Neutrophil (primary cell): Measurements from ENCODE around the gene KIF26B.

Experiments used
- H3K27ac ChIP-seq: fragments of 200-600 bp; sonication (generic); 2 replicates; pipeline ENCODE4 v1.5.1; 2016; ENCODE audit warnings: mild to moderate bottlenecking, moderate library complexity
- H3K27me3 ChIP-seq: fragments of 200-600 bp; sonication (generic); 2 replicates; pipeline ENCODE4 v1.6.0; 2016; ENCODE audit warnings: mild to moderate bottlenecking
- H3K36me3 ChIP-seq: fragments of 200-600 bp; sonication (generic); 2 replicates; pipeline ENCODE4 v1.5.1; 2017
- H3K4me1 ChIP-seq, 2 experiments: fragments of 200-600 bp in 1 of 2; sonication (generic) in 1 of 2; 1 replicate in 1 of 2; 2 replicates in 1 of 2; pipeline versions ENCODE4 v1.5.1 to v1.6.1; 2013 to 2016; ENCODE audit warnings: low read depth in 1 of 2, low read length in 1 of 2, mild to moderate bottlenecking in 1 of 2, moderate library complexity in 1 of 2; ENCODE audit not compliant: control insufficient read depth in 1 of 2, insufficient read depth in 1 of 2
- H3K4me3 ChIP-seq, 2 experiments: fragments of 200-600 bp in 1 of 2; sonication (generic) in 1 of 2; 1 replicate in 1 of 2; 2 replicates in 1 of 2; pipeline ENCODE4 v1.5.1; 2013 to 2016; ENCODE audit warnings: low read depth in 1 of 2, low read length in 1 of 2, mild to moderate bottlenecking in 1 of 2, moderate library complexity in 1 of 2
- H3K9me3 ChIP-seq: fragments of 200-600 bp; sonication (generic); 2 replicates; pipeline ENCODE4 v1.5.1; 2016
- CTCF ChIP-seq: fragments of 200-600 bp; sonication (generic); IDR thresholded peaks from 2 replicates; pipeline ENCODE4 v1.5.1; 2016; ENCODE audit warnings: antibody characterized with exemption

KIF26B gene

GRCh38 chr1:245197121-245197520, 42.3 kb downstream of the KIF26B start:
- H3K36me3 ChIP-seq = no peaks in the 10 kb centered on the region
- no peak overlapping the region for H3K4me3 ChIP-seq
- TF ChIP-seq CTCF = no peak
- H3K27ac ChIP-seq = no peak overlapping the region
- H3K9me3 ChIP-seq = no peaks in the 10 kb centered on the region
- no peaks in the 10 kb centered on the region for H3K4me1 ChIP-seq
- H3K27me3 ChIP-seq = peaks cover 23% of the 10 kb centered on the region

- Histone ChIP-seq H3K36me3 (no peaks in the 10 kb centered on the region), H3K4me1 (no peaks in the 10 kb centered on the region), H3K9me3 (no peaks in the 10 kb centered on the region), H3K27me3 (peaks cover 23% of the 10 kb centered on the region), H3K27ac (no peak overlapping the region), H3K4me3 (no peak overlapping the region)
- TF ChIP-seq CTCF = no peak
Observed at GRCh38 chr1:245197911-245198379, 43.2 kb downstream of the KIF26B start.

- no peak overlapping the region for H3K4me3 ChIP-seq
- no peaks in the 10 kb centered on the region for H3K36me3 ChIP-seq
- H3K9me3 ChIP-seq = no peaks in the 10 kb centered on the region
- no peaks in the 10 kb centered on the region for H3K4me1 ChIP-seq
- H3K27me3 ChIP-seq = peaks cover 23% of the 10 kb centered on the region
- no peak for TF ChIP-seq CTCF
- no peak overlapping the region for H3K27ac ChIP-seq
Observed at GRCh38 chr1:245198748-245199516, 44.1 kb downstream of the KIF26B start.

GRCh38 chr1:245200146-245200545, 45.4 kb downstream of the KIF26B start:
- H3K9me3 ChIP-seq = no peaks in the 10 kb centered on the region
- no peak for TF ChIP-seq CTCF
- no peak overlapping the region for H3K4me3 ChIP-seq
- H3K27me3 ChIP-seq = peaks cover 23% of the 10 kb centered on the region
- no peaks in the 10 kb centered on the region for H3K4me1 ChIP-seq
- H3K27ac ChIP-seq = no peak overlapping the region
- no peaks in the 10 kb centered on the region for H3K36me3 ChIP-seq

GRCh38 chr1:245201201-245201600, 46.4 kb downstream of the KIF26B start:
- H3K4me3 ChIP-seq = no peak overlapping the region
- no peaks in the 10 kb centered on the region for H3K36me3 ChIP-seq
- no peaks in the 10 kb centered on the region for H3K9me3 ChIP-seq
- no peaks in the 10 kb centered on the region for H3K4me1 ChIP-seq
- H3K27me3 ChIP-seq = peaks cover 23% of the 10 kb centered on the region
- TF ChIP-seq CTCF = no peak
- no peak overlapping the region for H3K27ac ChIP-seq
